LoVo (cell line): ENCODE data around the gene GULP1.

Experiments used
- DNase-seq: peaks from one replicate; pipeline ENCODE4 v3.0.0-alpha.2; 2016; ENCODE audit warnings: low spot score

GULP1 gene

GRCh38 chr2:188322569-188323551 lies 31.2 kb downstream of the GULP1 start:
- peak; percentile 26 for DNase-seq

- no peak for DNase-seq
These were observed 32.4 kb downstream of the GULP1 start for GRCh38 chr2:188324067-188324466.

DNA sequence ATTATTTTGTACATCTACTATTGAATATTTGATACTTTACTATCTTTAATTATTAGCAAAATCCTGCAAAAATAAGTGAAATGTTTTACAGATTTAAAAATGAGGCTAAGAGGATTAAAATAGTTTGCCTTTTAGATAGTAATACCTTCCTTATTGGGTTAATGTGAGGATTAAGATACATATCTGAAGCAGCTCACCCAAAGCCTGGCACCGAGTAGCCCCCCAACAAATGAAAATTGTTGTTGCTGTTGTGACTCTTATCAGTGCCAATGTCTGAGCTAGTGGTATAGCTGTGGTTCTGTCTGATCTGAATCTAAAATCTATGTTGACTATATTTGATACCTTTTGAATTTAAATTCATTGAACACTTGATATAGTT lies 34.6 kb downstream of the GULP1 start:
- no peak for DNase-seq

DNA sequence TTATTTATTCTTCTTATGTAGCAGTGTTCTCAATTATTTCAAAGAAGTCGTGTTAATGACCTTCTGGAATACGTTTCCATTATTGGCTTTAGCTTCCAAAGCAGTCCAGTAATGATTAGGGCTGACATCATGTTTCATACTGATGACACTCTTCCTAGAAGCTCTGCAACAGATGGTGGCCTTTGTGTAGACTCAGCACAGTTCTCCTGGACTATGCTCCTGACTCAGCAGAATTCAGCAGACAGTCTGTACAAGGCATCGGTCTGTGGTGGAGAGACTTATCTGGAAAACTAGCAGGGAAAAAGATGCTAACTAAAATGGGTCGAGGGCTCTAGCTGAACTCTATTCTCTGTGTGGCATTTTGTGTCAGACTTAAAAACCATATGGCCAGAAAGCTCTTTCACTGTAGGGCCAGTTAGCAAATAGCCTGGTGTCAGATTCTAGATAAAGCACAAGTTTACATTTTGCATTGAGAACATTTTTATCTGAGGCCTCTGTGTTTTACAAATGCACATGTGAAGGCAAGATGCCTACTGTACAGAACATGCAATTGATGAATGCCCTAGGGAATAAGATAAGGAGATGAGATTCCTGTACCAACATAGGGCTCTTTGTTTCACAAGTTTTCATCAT lies 35.1 kb downstream of the GULP1 start:
- no peak for DNase-seq

DNA sequence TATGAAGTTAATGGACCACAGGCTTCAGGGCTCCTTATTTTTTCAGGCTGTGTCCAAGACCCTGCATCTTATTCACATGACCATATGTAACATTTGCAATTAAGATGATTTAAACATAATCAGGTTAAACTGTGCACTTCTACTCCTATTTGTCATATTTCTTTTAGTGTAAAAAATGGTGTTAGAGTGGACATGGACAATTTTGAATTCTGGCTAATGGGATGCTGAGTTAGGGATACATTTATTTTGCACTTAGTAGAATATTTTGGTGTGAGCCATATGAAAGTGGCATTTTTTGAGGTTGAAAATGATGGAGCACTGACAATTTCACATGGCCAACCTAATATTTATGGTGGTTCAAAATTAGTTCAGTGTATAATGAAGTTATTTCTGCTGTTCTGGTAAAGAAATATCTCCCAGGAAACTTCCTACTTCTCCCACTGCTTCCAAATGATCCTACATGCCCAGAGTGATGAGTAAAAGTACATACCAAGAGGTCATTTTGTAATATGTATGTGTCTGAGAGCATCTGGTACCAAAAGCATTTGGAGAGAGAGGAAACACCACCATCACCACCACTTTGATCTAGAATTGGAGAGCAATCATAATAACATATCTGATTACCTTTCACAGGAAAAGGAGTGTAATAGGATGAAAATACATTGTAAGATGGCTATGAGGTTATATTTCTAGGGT lies 36.0 kb downstream of the GULP1 start:
- no peak for DNase-seq

GRCh38 chr2:188328419-188328818 lies 36.7 kb downstream of the GULP1 start:
- no peak for DNase-seq

GRCh38 chr2:188330316-188331053 lies 38.8 kb downstream of the GULP1 start:
- no peak for DNase-seq

- DNase-seq = no peak
These were observed 40.9 kb downstream of the GULP1 start for GRCh38 chr2:188332619-188333018.

DNA sequence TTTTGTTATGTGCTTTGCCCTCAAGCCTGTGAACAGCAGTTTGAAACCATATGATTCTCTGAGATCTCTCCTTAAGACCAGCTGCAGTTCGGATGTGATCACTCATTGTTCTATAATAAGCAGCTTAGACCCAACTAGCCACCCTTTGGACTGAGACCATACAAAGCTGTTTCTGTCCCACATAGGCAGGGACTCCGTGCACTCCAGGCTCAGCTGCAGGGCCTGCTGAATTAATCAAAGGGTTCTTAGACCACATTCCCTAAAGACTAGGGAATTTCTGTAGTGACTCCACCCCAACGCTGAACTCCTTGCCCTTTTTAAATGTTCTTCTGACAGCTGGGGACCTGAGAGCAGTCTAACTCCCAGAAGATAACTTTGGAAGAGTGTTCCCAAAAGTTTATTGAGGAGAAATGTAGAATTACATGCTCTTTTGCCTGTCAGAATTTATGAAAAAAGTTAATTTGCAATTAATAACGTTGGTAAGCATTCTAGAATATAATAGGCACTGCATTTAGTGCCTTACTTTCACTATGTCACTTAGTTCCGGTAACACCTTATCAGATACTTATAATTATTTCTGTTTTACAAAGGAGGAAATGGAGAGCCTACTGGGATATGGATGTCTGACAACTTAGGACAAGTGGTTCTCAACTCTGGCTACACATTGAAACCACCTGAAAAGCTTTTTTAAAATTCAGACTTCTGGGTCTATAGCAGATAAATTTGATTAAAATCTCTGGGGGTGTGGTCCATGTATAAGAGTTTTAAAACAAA lies 42.3 kb downstream of the GULP1 start:
- no peak for DNase-seq

- no peak for DNase-seq
These were observed 46.8 kb downstream of the GULP1 start for GRCh38 chr2:188338463-188338862.

DNA sequence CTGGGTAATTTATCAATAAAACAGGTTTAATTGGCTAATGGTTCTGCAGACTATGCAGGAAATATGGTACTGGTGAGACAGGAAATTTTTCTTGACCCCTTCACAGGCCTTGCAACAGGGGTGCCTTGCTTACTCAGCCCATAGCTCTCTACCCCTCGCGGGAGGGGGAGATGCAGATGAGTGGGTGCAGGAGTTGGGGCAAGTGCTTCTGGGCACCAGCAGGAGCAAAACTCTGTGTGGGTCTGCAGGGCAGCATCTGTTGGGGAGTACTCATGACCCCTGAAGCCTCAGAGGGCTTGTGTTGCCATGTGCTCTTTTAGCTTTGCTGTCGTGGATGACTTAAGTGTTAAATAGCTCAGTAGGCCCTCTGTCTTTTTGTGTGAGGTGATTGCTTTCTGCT lies 48.6 kb downstream of the GULP1 start:
- no peak for DNase-seq

DNA sequence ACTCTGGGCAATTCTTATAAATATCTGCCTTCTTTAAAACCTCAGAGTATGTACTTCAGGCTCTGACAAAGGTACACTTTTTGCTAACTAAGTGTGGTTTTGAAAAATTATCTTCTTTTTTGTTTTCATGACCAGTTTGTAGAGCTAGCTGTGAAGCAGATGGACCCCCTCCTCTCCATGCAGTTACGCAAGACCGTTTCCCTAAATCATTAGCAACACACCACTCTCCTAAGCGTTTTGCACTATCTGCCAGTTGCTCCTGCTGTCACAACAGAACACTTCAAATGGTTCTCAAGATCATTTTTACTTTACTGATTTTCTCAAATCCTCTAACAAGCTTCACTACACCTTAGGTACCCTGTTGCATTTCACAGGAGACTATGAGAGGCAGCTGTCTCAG lies 53.3 kb downstream of the GULP1 start:
- no peak for DNase-seq

DNA sequence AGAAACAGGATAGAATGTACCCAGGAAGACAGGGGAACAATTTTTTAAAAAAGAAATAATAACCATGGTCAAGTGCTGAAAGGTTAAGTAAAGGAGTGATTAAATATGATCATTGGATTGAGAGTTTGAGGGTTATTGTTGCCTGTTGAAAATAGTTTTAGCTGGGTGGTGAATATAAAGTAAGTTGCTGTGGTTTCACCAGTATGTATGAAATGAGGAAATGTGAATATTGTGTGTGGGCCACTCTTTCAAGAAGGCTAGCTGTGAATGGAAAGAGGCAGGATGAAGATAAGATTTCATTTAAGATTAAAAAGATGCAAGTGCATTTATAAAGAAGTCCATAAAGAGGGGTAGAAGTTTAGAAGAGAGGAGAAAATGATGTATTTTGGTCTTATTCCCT lies 53.8 kb downstream of the GULP1 start:
- no peak for DNase-seq

DNA sequence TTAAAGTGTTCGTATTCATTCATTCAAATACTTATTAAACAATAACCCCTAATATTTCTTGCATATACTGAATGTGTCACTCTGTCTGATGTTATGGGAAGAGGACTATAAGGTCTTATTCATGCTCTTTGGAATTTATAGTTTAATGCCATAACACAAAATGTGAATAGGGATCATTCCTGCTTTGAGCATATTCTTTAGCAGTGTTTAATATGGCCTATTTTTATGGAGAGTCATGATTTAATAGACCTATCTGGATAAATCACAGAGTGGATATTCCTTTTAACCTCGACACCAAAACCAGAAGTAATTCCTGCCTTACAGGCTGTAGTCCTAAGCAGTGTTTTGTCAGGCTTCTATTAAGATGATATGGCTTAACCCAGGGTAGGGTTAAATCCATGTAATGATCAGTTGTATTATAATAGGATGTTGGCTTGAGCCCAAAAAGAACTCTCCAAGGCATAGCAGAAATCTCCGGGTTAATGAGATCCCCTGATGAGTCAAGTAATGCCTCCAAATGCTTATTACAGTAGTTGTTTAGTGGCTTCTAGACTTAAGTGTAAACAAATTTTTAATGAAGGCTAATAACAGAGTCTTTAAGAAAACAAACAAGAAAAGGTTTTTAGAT lies 54.3 kb downstream of the GULP1 start:
- DNase-seq = no peak

DNA sequence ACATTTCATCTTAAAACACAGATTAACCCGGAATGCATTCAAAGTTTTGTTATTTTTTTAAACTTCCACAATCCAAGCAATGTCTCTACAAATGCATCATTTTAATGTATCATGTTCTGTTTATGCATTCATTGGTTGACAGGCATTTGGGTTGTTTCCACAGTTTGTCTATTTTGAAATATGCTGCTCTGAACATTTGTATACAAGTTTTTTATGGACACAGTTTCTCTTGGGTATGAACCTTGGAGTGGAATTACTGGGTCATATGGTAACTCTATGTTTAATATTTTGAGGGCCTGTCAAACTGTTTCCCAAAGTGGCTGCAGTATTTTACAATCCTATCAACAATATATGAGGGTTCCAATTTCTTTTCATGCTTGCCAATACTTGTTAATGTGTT lies 57.3 kb downstream of the GULP1 start:
- DNase-seq = no peak

DNA sequence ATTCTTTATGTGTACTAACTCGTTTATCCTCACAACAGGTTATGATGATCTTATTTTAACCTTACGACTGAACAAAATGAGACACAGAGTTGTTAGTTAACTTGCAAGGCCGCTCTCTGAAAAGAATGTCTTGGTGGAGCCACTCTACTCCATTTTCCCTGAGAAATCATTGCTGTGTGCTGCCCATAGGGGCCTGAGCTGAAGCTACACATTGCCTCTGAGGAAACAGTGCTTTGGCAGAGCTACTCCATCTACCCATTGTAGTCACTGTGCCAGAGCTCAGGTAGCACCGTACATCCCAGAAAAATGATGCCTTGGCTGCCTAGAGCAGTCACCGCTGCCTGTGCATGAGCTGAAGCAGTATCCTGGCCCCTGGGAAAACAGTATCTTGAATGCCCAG lies 61.6 kb downstream of the GULP1 start:
- DNase-seq = no peak

DNA sequence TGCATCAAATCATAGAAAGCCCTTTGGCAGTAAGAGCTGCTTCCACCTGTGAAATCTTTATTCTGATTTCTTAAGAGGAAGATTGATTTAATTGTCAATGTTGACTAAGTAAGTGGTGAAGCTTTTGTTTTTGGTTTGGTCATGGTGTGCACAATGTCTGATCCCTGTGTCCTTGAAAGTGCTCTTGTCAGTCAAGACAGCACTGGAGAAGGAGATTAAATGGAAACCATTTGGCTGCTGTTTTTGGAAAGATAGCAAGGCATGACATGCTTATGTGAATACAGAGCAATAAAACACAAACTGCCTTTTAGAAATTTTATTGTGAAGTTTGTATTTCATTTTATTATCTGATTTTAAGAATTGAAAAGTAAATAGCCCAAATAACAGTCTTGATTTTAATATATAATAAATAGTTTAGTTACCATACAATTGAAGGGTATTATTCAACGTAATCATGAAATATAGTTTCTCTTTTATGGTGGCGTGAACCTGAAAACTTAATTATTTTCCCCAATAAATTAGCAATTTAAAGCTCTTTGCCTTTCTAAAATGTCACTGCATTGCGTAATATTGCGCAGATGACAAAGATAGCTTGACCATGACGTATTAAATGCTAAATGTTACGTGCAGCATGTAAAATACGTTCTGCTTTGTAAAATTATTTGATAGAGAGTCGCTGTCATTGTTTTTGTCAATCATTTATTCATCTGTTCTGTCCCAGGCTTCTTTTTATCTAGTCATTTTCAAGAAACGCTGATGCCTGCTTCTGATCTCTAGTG lies 69.0 kb downstream of the GULP1 start:
- DNase-seq = no peak

- DNase-seq = no peak
These were observed 72.5 kb downstream of the GULP1 start for GRCh38 chr2:188364033-188364630.

- DNase-seq = no peak
These were observed 73.5 kb downstream of the GULP1 start for GRCh38 chr2:188365058-188365641.
